HG02973 (cell line): ENCODE data around the gene SPINK5.

ENCODE experiments used
- ATAC-seq: cut with Tn5 transposase; IDR thresholded peaks from one replicate; pipeline ENCODE4 v1.9.1; 2021; ENCODE audit warnings: moderate library complexity; ENCODE audit not compliant: unreplicated experiment

SPINK5 gene

GRCh38 chr5:148090773-148091250 lies 27.0 kb downstream of the SPINK5 start:
- ATAC-seq, result no peak

DNA sequence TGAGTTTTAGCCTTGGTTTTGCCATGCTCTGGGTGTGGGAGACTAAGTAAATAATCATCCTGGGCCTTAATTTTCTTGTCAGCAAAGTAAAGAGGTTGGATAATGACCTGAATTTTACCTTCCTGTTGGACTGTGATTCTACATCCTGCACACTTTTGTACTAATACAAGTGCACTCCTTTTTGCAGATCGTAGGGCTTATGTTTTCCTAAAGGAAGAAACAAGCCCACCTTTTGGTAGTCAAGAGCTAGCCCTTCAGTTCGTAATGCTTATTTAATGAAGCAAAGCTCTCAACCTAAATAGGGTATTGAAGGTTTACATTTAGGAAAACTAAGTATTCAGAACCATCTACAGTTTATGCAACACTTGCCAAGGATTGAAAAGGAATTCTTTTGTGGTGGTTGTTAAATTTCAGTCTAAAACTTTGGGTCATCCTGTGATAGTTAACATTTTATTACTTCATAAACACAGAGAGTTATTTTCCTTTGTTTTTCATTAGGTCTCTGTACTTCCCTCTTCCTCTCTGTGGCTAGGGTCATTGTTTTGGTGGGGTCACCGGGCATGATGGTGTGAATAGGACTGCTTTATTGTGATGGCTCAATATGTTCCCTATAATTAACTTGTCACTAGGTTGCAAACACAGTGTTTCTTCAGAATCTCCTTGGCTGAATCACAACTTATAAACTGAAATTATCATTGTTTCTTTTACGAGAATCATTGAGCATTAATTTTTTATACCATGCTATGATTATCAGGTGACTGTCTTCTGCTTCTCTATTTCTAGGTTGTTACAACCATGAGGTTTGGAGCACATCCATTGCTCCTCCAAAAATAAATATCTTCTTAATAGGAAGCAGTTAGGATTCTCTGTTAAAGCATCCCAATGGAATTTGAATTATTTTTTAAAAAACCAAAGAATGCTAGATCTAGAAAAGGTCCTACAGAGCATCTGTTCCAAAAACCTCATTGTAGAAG lies 28.5 kb downstream of the SPINK5 start:
- no peak for ATAC-seq

DNA sequence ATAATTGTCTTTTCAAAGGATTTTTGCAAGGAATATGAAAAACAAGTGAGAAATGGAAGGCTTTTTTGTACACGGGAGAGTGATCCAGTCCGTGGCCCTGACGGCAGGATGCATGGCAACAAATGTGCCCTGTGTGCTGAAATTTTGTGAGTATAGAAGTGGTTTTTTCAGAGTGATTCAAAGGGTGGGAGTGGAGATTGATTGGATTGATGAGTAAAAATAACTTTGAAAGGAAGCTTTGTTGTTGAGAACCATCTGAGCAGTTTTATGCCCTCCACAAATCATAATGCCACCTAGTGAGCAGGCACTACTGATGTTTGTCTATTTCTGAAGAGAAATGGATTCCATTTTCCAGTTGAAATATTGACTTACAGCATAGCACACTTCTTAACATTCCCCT lies 30.6 kb downstream of the SPINK5 start:
- no peak for ATAC-seq

DNA sequence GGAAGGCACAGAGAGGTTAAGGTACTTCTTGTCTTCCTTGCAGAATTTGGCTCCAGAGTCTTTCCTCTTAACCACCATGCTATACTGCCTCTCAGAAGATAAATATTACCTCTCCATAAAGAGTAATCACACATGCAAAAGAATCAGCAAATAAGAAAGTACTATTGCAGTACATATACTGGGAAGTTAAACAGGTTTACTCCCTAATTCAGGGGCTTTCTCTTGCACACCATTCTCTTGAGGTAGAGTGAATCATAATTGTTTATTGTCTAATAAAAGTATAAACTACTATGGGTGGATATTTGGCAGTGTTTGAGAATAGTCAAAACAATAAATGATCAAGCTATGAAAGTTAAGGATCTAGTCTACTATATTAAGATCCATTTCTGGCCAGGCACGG lies 40.4 kb downstream of the SPINK5 start:
- ATAC-seq, result no peak

- ATAC-seq, result no peak
These were observed 43.8 kb downstream of the SPINK5 start for GRCh38 chr5:148107608-148108007.

- ATAC-seq, result no peak
These were observed 49.5 kb downstream of the SPINK5 start for GRCh38 chr5:148113243-148113642.

GRCh38 chr5:148120317-148120716 lies 56.5 kb downstream of the SPINK5 start:
- no peak for ATAC-seq

DNA sequence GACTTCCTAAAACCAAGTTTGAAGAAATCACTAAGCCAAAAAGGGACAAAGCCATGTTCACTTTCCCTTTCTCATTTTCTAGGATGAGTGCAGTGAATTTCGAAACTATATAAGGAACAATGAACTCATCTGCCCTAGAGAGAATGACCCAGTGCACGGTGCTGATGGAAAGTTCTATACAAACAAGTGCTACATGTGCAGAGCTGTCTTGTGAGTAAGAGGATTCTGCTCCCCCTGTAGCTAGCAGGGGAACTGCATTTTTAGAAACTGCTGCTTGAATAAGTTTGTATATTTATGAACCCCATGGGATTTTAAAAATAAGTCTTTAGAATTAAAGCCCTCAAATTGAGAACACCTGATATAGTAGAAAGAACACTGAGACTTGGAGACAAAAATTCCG lies 61.9 kb downstream of the SPINK5 start:
- no peak for ATAC-seq

DNA sequence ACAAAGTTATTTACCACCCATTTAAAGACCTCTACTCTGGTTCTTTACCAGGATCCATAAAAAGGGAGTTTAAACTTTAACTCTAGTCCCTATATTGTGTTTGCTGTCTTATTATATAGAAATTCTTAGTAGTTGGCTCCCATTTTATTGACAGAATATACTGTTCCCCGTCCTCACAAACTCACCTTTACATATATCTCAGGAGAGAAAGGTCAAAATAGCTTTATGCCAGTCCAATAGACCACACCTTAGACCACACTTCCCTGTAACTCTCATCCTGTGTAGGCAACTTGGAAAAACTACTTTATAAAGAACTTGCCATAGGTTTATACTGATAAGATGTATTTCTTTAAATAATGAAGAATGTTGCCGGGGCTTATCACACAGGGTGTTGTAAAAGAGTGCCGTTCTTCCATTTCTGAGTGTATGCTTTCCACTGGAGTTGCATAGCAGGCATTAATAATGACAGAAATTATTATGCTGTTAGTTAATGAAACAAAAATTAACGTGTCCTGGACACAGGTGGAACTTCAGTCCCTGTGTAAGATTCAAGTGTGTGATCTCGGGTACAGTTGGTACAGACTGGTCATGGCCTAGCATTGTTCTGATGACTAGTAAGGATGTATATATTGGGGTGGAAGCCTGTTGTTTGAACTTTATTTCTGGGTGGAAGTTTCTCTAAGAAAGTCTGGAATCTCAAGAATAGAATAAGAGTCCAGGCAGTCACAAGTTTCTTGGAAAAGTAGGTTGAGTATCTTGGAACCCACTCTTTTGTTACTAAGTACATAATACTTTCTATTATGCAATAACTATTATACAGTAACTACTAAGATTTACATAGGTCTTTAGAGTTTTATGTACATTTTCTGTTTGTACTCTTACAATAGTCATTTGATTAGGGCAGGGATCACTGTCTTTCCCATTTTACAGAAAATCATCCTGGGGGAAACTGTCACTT lies 71.6 kb downstream of the SPINK5 start:
- no peak for ATAC-seq

GRCh38 chr5:148140846-148141245 lies 77.1 kb downstream of the SPINK5 start:
- no peak for ATAC-seq

- no peak for ATAC-seq
These were observed 77.9 kb downstream of the SPINK5 start for GRCh38 chr5:148141645-148142044.

- ATAC-seq, result no peak
These were observed 82.1 kb downstream of the SPINK5 start for GRCh38 chr5:148145916-148146315.

DNA sequence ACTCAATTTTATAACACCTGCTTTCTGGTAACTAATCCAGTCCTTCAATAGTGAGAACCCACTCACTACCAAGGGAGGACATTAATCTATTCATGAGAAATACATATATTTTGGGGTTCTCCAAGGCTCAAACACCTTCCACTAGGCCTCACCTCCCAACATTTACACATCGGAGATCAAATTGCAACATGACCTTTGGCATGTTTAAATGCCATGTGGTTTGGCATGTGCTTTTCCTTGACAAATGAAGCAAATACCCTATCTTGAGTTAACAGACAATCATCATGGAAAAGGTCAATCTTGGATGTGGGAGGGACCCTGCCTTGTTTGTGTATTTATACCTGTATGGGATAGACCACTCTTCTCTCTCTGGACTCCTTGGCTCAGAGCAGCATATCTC lies 82.7 kb downstream of the SPINK5 start:
- ATAC-seq, result no peak

DNA sequence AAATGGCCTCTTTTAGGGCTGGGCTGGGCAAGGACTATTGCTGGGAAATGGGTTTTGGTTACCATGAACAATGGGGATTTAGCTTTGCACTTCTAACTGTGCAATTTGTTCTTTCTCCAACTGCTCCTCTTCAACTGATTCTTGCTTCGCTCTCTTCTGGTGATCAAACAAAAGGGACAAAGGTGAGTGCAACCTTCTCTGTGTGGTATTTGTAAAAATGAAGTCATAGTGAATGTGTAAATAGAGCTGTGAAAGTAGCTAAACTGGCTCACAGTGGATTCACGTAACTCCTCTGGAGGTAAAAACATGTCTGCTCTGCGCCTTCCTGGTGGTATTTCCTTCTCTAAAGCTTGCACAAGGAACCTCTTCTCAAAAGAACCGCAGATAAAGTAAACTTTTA lies 83.6 kb downstream of the SPINK5 start:
- ATAC-seq, result no peak

GRCh38 chr5:148151872-148152271 lies 88.1 kb downstream of the SPINK5 start:
- ATAC-seq, result no peak

- ATAC-seq, result no peak
These were observed 89.0 kb downstream of the SPINK5 start for GRCh38 chr5:148152781-148153180.

DNA sequence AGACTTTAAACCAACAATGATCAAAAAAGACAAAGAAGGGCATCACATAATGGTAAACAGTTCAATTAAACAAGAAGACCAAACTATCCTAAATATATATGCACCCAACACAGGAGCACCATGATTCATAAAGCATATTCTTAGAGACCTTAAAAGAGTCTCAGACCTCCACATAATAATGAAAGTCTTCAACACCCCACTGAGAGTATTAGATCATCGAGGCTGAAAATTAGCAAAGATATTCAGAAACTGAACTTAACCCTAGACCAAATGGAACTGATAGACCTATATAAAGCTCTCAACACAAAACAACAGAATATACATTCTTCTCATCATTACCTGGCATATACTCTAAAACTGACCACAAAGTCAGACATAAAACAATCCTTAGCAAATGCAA lies 92.8 kb downstream of the SPINK5 start:
- no peak for ATAC-seq

DNA sequence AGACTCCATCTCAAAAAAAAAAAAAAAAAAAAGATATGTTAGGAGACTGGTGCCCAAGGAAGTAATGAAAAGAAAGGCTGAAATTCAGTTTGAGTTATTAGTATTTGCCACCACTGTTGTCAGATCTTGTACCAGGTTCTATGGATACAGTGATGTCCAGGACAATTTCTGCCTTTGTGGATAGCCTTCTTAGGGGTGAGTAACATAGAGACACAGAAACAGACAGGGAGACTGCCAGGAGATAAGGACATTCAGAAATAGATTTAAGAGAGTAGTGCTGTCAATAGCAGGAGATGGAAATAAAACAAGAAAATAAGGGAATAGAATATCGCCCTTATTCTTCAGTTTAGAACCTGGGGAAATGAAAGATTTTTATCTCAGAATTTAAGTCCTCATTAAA lies 98.3 kb downstream of the SPINK5 start:
- ATAC-seq, result no peak

GRCh38 chr5:148163345-148163744 lies 99.6 kb downstream of the SPINK5 start:
- no peak for ATAC-seq

DNA sequence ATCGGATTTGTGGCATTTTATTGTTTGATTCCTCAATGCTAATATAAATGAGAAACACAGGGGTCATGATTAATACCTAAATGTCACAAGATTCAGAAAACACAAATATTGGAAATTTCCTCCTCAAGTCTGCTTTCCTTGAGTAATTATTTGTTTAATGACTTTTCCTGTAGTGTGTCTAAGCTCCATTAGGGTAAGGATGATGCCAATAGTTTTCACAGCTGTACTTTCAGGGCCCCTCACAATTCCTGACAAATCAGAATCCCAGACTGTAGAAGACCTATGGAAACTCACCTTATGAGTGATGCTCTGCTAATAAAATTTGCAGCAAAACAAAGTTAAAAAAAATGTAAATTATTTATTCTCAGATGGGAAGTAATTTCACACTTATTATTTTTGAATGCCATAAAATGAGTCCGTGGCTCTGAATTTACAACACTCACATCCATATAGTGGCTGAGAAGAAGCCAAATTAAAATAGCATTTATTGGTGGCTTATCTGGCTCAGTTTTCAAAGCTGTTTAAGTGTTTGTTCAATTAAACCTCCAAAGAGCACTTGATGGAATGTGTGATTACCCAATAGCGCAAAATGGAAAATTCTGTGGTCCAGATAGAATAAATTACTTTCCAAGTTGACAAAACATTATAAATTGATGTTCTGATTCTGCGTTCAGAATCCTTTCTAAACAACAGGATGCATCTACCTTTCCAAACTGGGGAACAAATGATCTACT lies 102.9 kb downstream of the SPINK5 start:
- no peak for ATAC-seq

- no peak for ATAC-seq
These were observed 104.5 kb downstream of the SPINK5 start, which contains the start of gene SPINK14 for GRCh38 chr5:148168246-148168645. SPINK14 (plus strand) TSS chr5:148168546; CDS start chr5:148169733, 1,187 bp downstream.
